Measurements from ENCODE around the gene IL1RL1. TPM values are rescaled to one million over a fixed set of nuclear protein-coding genes. Genes with fewer than 3 reads are reported as not detected.

Gene IL1RL1
- polyA plus RNA-seq, 1 of the 3 experiments (the other 2 are of a cell fraction) = not detected

- ChIA-PET POLR2A (no interaction called here), CTCF (interaction anchor here (0.6 kb wide), 1 partner anchor 35 kb away, joined by 3 read pairs; no protein-coding TSS in a partner anchor)
Observed at GRCh38 chr2:102283996-102284395, 27.4 kb upstream of the IL1RL1 start.

GRCh38 chr2:102284611-102285010 lies 26.8 kb upstream of the IL1RL1 start:
- POLR2A ChIA-PET = no interaction called here
- peaks cover 16% of the 10 kb centered on the region; the same call in 1 of the 2 replicates for H3K27me3 ChIP-seq (ENCODE audit: insufficient read depth)
- no peaks in the 10 kb centered on the region for H3K36me3 ChIP-seq (replicated peaks in 1 of 2; ENCODE audit: control insufficient read depth in 1 of 2, insufficient read depth in 2 of 2, low read length in 1 of 2)
- no peak overlapping the region for H3K4me3 ChIP-seq (ENCODE audit: low read depth in 2 of 2, low read length in 1 of 2)
- no peak overlapping the region for H2AFZ ChIP-seq (ENCODE audit: low read depth)
- no peaks in the 10 kb centered on the region for H3F3A ChIP-seq (replicated peaks; ENCODE audit: insufficient read depth)
- CTCF ChIA-PET = no interaction called here
- H3K9ac ChIP-seq = no peak overlapping the region
- no peaks in the 10 kb centered on the region for H3K4me1 ChIP-seq (ENCODE audit: control insufficient read depth in 1 of 2, insufficient read depth in 2 of 2, low read depth in 1 of 2, low read length in 1 of 2)
- no peak overlapping the region for H3K4me2 ChIP-seq
- no peaks in the 10 kb centered on the region for H4K20me1 ChIP-seq (ENCODE audit: insufficient read depth)
- H3K79me2 ChIP-seq (ENCODE audit: insufficient read depth) = no peaks in the 10 kb centered on the region
- H3K9me2 ChIP-seq = no peaks in the 10 kb centered on the region
- H3K9me3 ChIP-seq = no peaks in the 10 kb centered on the region
- no peak overlapping the region for H3K27ac ChIP-seq (ENCODE audit: low read depth in 2 of 2, low read length in 1 of 2)
- no peak for DNase-seq
- WGBS (ENCODE audit: low lambda C conversion rate) = 8% methylated on average over 3 of the region's 3 CpGs
- TF ChIP-seq POLR2AphosphoS5 (IDR thresholded peaks at IDR 0.05; ENCODE audit: low read depth, low read length) (no peak), EZH2phosphoT487 (IDR thresholded peaks at IDR 0.05; ENCODE audit: borderline replicate concordance, low read depth) (no peak), USF2 (IDR thresholded peaks at IDR 0.05; ENCODE audit: borderline replicate concordance, low read depth, low read length) (no peak), RFX5 (IDR thresholded peaks at IDR 0.05; ENCODE audit: low read length) (no peak), EP300 (IDR thresholded peaks at IDR 0.05; ENCODE audit: borderline replicate concordance in 1 of 2, low read depth in 1 of 2, low read length in 1 of 2) (no peak), GABPA (IDR thresholded peaks at IDR 0.05; ENCODE audit: low read depth) (no peak), FOSL2 (IDR thresholded peaks at IDR 0.05; ENCODE audit: borderline replicate concordance, low read depth) (no peak), NRF1 (IDR thresholded peaks at IDR 0.05; ENCODE audit: low read depth, low read length) (no peak), FOXJ3 (CRISPR knock-in tag; IDR thresholded peaks at IDR 0.05) (no peak), TCF12 (IDR thresholded peaks at IDR 0.05) (no peak), NFIC (IDR thresholded peaks at IDR 0.05; ENCODE audit: borderline replicate concordance) (no peak), SMC3 (IDR thresholded peaks at IDR 0.05; ENCODE audit: low read depth, low read length) (no peak), MXI1 (IDR thresholded peaks at IDR 0.05; ENCODE audit: low read depth, low read length) (no peak)
- TF ChIP-seq, protein P1, sequence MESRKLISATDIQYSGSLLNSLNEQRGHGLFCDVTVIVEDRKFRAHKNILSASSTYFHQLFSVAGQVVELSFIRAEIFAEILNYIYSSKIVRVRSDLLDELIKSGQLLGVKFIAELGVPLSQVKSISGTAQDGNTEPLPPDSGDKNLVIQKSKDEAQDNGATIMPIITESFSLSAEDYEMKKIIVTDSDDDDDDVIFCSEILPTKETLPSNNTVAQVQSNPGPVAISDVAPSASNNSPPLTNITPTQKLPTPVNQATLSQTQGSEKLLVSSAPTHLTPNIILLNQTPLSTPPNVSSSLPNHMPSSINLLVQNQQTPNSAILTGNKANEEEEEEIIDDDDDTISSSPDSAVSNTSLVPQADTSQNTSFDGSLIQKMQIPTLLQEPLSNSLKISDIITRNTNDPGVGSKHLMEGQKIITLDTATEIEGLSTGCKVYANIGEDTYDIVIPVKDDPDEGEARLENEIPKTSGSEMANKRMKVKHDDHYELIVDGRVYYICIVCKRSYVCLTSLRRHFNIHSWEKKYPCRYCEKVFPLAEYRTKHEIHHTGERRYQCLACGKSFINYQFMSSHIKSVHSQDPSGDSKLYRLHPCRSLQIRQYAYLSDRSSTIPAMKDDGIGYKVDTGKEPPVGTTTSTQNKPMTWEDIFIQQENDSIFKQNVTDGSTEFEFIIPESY (IDR thresholded peaks at IDR 0.05; ENCODE audit: borderline replicate concordance, low read depth) = no peak

More at GRCh38 chr2:102283996-102284395, 27.4 kb upstream of the IL1RL1 start:
- WGBS (ENCODE audit: low lambda C conversion rate) = 2% methylated on average over 1 of the region's 1 CpG
- no peaks in the 10 kb centered on the region for H3K9me2 ChIP-seq
- no peak overlapping the region for H3K27ac ChIP-seq (ENCODE audit: low read depth in 2 of 2, low read length in 1 of 2)
- H4K20me1 ChIP-seq (ENCODE audit: insufficient read depth) = no peaks in the 10 kb centered on the region
- no peak overlapping the region for H2AFZ ChIP-seq (ENCODE audit: low read depth)
- no peak overlapping the region for H3K4me2 ChIP-seq
- no peaks in the 10 kb centered on the region for H3K4me1 ChIP-seq (ENCODE audit: control insufficient read depth in 1 of 2, insufficient read depth in 2 of 2, low read depth in 1 of 2, low read length in 1 of 2)
- no peak overlapping the region for H3K9ac ChIP-seq
- no peak overlapping the region for H3K4me3 ChIP-seq (ENCODE audit: low read depth in 2 of 2, low read length in 1 of 2)
- H3K36me3 ChIP-seq (replicated peaks in 1 of 2; ENCODE audit: control insufficient read depth in 1 of 2, insufficient read depth in 2 of 2, low read length in 1 of 2) = no peaks in the 10 kb centered on the region
- TF ChIP-seq YY1 (IDR thresholded peaks at IDR 0.05; ENCODE audit: low read depth) (no peak), EZH2phosphoT487 (IDR thresholded peaks at IDR 0.05; ENCODE audit: borderline replicate concordance, low read depth) (no peak), NFIC (IDR thresholded peaks at IDR 0.05; ENCODE audit: borderline replicate concordance) (no peak), SMC3 (IDR thresholded peaks at IDR 0.05; ENCODE audit: low read depth, low read length) (no peak), PBX3 (IDR thresholded peaks at IDR 0.05) (no peak), CTCF (IDR thresholded peaks at IDR 0.05) (no peak)
- no peaks in the 10 kb centered on the region for H3F3A ChIP-seq (replicated peaks; ENCODE audit: insufficient read depth)
- peaks cover 19% of the 10 kb centered on the region; the same call in 1 of the 2 replicates for H3K27me3 ChIP-seq (ENCODE audit: insufficient read depth)
- H3K9me3 ChIP-seq = no peaks in the 10 kb centered on the region
- DNase-seq = no peak
- H3K79me2 ChIP-seq (ENCODE audit: insufficient read depth) = no peaks in the 10 kb centered on the region

All from SK-N-SH (cell line).